Midbrain (tissue), 1 donor: ENCODE results near the gene MCTP1.

Source experiments
- DNase-seq: peaks from one replicate; lab custom pipeline; 2025; lab: John Stamatoyannopoulos, UW

MCTP1 gene

GRCh38 chr5:94759961-94760360 is 524.9 kb downstream of the MCTP1 start:
- DNase-seq: no peak

DNA sequence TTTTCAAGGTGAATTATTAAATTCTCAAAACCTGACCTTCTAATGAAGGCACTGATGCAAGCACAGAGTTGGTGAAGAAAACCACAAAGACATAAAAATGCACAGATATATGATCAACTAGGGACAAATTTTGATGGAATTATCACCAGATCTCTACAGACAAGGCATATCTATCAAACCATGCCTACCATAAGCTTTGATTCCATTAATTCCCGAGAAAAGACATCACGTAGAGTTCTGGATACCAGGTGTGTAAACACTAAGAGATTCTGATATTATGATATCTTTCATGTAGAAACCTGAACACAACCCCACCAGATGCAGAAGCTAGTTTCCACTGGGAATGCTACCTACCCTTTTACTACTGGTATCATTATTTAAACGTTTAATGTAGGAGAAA is 525.9 kb downstream of the MCTP1 start:
- no peak for DNase-seq

DNA sequence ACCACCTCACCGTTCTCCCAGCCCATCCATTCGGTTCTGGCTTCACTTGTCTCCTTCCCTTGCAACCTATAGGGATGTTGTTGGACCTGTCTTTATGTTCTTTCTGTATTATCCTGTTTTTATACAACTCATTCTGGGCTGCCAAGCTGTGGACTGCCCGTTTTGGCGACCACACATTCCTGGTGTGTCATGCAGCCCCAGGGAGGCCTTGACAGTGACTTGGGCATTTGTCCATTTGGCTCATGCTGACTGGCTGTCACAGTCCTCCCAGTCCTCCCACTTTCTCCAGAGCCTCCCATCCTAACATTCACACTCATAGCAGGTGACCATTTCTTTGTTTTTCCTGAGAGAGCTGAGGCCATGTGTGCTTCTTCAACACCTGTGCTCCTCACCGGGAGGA is 530.1 kb downstream of the MCTP1 start:
- no peak for DNase-seq

- DNase-seq: no peak
These were observed 533.4 kb downstream of the MCTP1 start for GRCh38 chr5:94751460-94751859.

DNA sequence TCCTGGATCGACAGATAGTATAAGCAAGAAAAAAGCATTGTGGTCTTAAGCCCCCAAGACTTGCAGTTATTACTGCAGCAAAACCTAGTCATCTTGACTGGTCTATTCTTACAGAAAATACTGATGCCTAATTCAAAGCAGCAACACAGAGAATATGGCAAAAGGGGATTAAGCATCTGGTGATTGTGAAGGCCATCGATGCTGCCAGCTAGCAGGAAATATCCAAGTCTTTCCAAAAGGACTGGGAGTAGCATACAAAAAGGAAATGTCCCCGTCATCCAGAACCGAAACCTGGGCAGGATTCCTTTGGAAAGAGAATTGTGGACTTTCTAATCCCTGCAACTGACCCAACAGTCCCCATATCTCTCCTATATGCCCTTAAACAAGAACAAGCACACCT is 534.2 kb downstream of the MCTP1 start:
- no peak for DNase-seq

DNA sequence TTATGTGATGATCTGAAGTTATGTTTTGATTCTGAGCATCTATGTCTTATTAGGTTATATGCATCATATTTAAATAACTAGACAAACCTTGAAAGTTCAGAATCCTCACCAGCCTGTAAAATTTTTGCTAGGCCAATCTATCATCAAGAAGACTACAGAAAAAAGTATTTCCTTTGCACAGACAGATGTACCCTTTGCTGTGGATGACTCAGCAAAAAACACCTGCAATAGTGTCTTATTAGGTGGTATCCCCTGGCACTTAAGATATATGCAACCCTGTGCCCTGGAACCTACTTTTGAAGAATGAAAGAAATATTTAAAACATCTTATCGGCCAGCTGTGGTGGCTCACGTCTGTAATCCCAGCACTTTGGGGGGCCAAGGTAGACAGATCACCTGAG is 535.9 kb downstream of the MCTP1 start:
- DNase-seq: no peak

GRCh38 chr5:94748212-94748611 is 536.7 kb downstream of the MCTP1 start:
- DNase-seq: no peak

DNA sequence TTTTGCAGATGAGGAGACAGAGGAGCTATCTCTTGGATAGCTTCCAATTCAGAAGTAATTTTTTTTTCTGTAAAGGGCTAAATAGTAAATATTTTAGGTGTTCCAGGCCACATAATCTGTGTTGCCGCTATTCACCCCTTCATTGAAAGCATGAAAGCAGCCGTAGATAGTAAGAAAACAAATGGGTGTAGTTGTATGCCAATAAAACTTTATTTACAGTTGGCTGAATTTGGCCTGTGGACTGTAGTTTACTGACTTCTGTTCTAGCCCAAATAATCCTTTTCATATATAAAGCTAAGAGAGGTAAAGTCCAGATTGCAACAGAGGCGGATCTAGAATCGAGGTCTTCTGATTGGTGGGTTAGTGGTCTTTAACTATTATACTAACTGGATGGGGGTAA is 537.5 kb downstream of the MCTP1 start:
- DNase-seq: no peak

GRCh38 chr5:94746731-94747124 is 538.2 kb downstream of the MCTP1 start:
- no peak for DNase-seq

- no peak for DNase-seq
These were observed 538.8 kb downstream of the MCTP1 start for GRCh38 chr5:94745786-94746730.

DNA sequence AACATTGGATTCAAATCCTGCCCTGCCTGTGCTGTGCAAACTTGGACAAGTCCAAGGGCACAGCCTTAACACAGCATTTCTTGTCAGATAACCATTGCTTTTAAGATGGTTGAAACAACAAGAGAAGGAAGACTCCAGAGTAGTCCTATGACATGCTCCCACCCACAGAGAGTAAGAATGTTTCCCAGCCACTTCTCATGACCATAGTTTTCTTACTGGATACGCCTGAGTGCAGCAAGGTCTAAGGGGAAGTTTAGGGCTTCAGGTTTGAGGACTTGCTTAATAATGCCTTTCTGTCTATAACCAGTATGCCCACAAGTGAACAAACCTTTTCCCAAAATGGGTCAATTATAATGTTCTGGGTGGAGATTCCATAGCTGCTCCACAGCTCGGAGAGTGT is 540.0 kb downstream of the MCTP1 start:
- DNase-seq: no peak

- DNase-seq: no peak
These were observed 542.0 kb downstream of the MCTP1 start for GRCh38 chr5:94742852-94743251.

- DNase-seq: no peak
These were observed 544.6 kb downstream of the MCTP1 start for GRCh38 chr5:94740286-94740685.

DNA sequence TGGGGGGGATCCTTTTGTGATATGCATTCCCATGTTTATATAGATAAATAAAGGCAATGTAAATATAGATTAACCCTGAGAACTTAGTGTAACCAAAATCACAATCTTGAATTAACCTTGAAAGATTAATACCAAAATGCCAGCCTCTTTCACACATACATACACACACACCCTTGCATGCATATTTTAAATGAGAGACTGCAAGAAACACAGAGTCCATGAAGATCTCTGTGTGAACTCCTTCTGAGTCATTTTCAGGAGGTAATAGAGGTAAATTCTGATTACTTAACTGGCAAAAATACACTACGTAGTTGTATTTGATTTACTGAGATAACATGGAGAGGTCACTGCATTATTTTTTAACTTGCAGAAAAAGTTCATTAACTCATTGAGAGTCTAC is 548.4 kb downstream of the MCTP1 start:
- no peak for DNase-seq

GRCh38 chr5:94731471-94731870 is 553.4 kb downstream of the MCTP1 start:
- no peak for DNase-seq

GRCh38 chr5:94725142-94725541 is 559.8 kb downstream of the MCTP1 start:
- DNase-seq: no peak

GRCh38 chr5:94715768-94716167 is 569.1 kb downstream of the MCTP1 start:
- DNase-seq: no peak

DNA sequence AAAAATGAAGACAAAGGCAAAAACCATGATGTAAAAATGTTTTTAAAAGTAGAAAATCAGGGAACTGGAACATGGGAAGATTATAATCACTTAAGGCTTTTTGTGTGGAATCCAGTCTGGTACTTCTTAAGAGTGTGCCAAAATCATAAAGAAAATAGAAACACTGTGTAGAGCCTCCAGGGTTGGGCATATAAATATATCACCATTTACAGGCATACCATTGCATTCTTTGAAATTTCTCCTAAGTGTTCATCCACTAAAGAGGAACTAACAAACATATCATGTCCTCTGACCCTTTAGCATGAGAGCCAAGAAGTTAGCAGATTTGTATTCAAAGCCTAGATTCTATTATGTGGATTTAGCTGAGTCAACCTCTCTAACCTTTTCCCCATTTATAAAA is 573.1 kb downstream of the MCTP1 start:
- no peak for DNase-seq

GRCh38 chr5:94709277-94709676 is 575.6 kb downstream of the MCTP1 start:
- no peak for DNase-seq

- no peak for DNase-seq
These were observed 577.5 kb downstream of the MCTP1 start for GRCh38 chr5:94707359-94707758.

- DNase-seq: no peak
These were observed 579.5 kb downstream of the MCTP1 start for GRCh38 chr5:94705427-94705826.

GRCh38 chr5:94702729-94703128 is 582.2 kb downstream of the MCTP1 start:
- no peak for DNase-seq

- no peak for DNase-seq
These were observed 584.3 kb downstream of the MCTP1 start for GRCh38 chr5:94700592-94700991.

- no peak for DNase-seq
These were observed 585.3 kb downstream of the MCTP1 start for GRCh38 chr5:94699562-94699961.
